A673 (cell line): Measurements from ENCODE around the gene ADCY5.

Experiments
- EZH2 ChIP-seq: fragments of 200-600 bp; sonication (generic); IDR thresholded peaks from 2 replicates; pipeline ENCODE4 v1.6.1; 2017; ENCODE audit warnings: borderline replicate concordance, low read depth, mild to moderate bottlenecking, mixed read lengths, antibody characterized with exemption, low read length; ENCODE audit not compliant: poor library complexity, severe bottlenecking
- TF ChIP-seq, protein P1 (sequence below): fragments of 300-800, 200-600 bp; sonication (generic); conservative IDR thresholded peaks from 2 replicates; pipeline ENCODE4 v1.5.1; 2017; ENCODE audit warnings: low read depth, mild to moderate bottlenecking, antibody characterized with exemption, low read length, moderate library complexity, mixed read lengths

DNA sequence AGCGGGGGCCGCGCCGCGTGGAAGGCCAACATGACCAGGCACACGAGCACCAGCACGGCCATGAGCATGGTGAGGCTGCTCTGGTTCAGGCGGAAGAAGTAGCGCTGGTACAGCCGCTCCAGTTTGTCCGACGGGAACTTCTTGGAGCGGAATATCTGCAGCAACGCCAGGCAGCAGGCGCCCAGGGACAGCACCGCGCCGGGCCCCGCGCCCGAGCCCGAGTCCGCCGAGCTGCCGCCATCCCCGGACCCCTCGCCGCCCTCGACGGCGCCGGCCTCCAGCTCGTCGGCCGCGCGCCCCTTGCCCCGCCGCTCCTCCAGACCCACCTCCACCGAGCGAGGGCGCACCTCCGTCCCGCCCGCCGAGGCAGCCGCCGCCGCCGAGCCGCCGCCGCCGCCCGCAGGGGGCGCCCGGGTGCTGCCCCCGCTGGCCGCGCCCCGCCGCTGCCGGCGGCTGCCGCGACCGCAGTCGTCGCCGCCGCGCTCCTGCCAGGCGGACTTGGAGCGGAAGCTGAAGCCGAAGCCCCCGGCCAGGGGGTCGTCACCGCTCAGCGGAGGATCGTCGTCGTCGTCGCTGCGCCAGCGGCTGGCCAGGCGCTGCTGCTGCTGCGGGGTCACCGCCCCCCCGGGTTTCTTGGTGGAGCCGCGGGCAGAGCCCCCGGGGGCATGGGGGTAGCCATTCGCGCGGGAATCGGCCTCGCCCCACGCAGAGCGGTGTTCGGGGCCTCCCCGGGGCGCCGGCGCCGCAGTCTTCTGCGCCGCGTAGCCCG, 957 bp downstream of the ADCY5 start:
- TF ChIP-seq, protein P1, sequence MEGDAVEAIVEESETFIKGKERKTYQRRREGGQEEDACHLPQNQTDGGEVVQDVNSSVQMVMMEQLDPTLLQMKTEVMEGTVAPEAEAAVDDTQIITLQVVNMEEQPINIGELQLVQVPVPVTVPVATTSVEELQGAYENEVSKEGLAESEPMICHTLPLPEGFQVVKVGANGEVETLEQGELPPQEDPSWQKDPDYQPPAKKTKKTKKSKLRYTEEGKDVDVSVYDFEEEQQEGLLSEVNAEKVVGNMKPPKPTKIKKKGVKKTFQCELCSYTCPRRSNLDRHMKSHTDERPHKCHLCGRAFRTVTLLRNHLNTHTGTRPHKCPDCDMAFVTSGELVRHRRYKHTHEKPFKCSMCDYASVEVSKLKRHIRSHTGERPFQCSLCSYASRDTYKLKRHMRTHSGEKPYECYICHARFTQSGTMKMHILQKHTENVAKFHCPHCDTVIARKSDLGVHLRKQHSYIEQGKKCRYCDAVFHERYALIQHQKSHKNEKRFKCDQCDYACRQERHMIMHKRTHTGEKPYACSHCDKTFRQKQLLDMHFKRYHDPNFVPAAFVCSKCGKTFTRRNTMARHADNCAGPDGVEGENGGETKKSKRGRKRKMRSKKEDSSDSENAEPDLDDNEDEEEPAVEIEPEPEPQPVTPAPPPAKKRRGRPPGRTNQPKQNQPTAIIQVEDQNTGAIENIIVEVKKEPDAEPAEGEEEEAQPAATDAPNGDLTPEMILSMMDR, result no peak
- no peak for TF ChIP-seq EZH2
